Thoracic aorta (tissue), 2 donors: Measurements from ENCODE around the gene ZNF160. TPM values are rescaled to one million over a fixed set of nuclear protein-coding genes. Genes with fewer than 3 reads are reported as not detected.
A peak's percentile ranks its signal among the peaks of the same experiment; 100 is the strongest.
"Not testable (repeated sequence)": the region's sequence is repeated elsewhere in the genome, so short reads cannot be mapped to it uniquely, and the experiment has no call there.

ENCODE experiments used
- ATAC-seq: fragments of 150-250 bp; one replicate; pipeline ENCODE4 v1.8.0; 2017; ENCODE audit warnings: low read depth; ENCODE audit not compliant: insufficient number of reproducible peaks, low FRiP score
- DNase-seq: peaks from one replicate; pipeline ENCODE4 v3.0.0-alpha.2; 2020; ENCODE audit warnings: low spot score
- H3K27ac ChIP-seq, 2 donors: fragments of 200-600 bp; sonication (generic); 1 replicate in 1 of 2; 2 replicates in 1 of 2; pipeline ENCODE4 v1.5.1; 2016; ENCODE audit warnings: mild to moderate bottlenecking in 2 of 2, moderate library complexity in 2 of 2
- H3K27me3 ChIP-seq: fragments of 200-600 bp; sonication (generic); replicated peaks from 2 replicates; pipeline ENCODE4 v1.6.0; 2016; ENCODE audit warnings: mild to moderate bottlenecking; ENCODE audit not compliant: insufficient read depth
- H3K36me3 ChIP-seq: fragments of 200-600 bp; sonication (generic); one replicate; pipeline ENCODE4 v1.5.1; 2016
- H3K4me1 ChIP-seq, 2 donors: fragments of 200-600 bp; sonication (generic); 1 replicate in 1 of 2; 2 replicates in 1 of 2; pipeline versions ENCODE4 v1.5.1 to v1.6.0; 2016; ENCODE audit warnings: low read depth in 2 of 2, mild to moderate bottlenecking in 1 of 2; ENCODE audit not compliant: control insufficient read depth in 1 of 2
- H3K4me3 ChIP-seq: fragments of 200-600 bp; sonication (generic); 2 replicates; pipeline ENCODE4 v1.5.1; 2016; ENCODE audit warnings: mild to moderate bottlenecking
- H3K9me3 ChIP-seq: fragments of 200-600 bp; sonication (generic); 2 replicates; pipeline ENCODE4 v1.5.1; 2016
- CTCF ChIP-seq: fragments of 200-600 bp; sonication (generic); IDR thresholded peaks from one replicate; pipeline ENCODE4 v1.5.1; 2019; ENCODE audit warnings: antibody characterized with exemption
- total RNA-seq, 2 donors: library from RNA; depleted of rRNA; stranded (reverse); fragments of >200 nt; gene quantifications; one replicate each; pipeline versions ENCODE4 v1.1.0 to v1.2.3, GENCODE V29; 2016

The ZNF160 gene
- total RNA-seq, 2 donors from 2014 or later = 32.9 to 67.2 TPM

GRCh38 chr19:53045536-53045935, 57.7 kb downstream of the ZNF160 start:
- H3K27me3 ChIP-seq = no peaks in the 10 kb centered on the region
- TF ChIP-seq CTCF = no peak
- H3K27ac ChIP-seq = no peak overlapping the region

GRCh38 chr19:53041366-53041765, 61.9 kb downstream of the ZNF160 start:
- H3K27ac ChIP-seq = no peak overlapping the region
- H3K4me3 ChIP-seq = no peak overlapping the region
- no peak for ATAC-seq

More at GRCh38 chr19:53045536-53045935, 57.7 kb downstream of the ZNF160 start:
- no peak overlapping the region for H3K4me3 ChIP-seq
- H3K9me3 ChIP-seq = peaks cover 11% of the 10 kb centered on the region
- DNase-seq (no peak), ATAC-seq (no peak)
- H3K36me3 ChIP-seq = no peaks in the 10 kb centered on the region
- no peaks in the 10 kb centered on the region for H3K4me1 ChIP-seq

GRCh38 chr19:53037101-53038097, 65.8 kb downstream of the ZNF160 start:
- H3K4me3 ChIP-seq = peak overlapping the region; percentile 43

More at GRCh38 chr19:53041366-53041765, 61.9 kb downstream of the ZNF160 start:
- no peak for TF ChIP-seq CTCF
- no peaks in the 10 kb centered on the region for H3K36me3 ChIP-seq
- no peak for DNase-seq
- H3K4me1 ChIP-seq = no peaks in the 10 kb centered on the region
- H3K27me3 ChIP-seq = no peaks in the 10 kb centered on the region
- H3K9me3 ChIP-seq = peaks cover 11% of the 10 kb centered on the region

GRCh38 chr19:53034948-53035675, 68.1 kb downstream of the ZNF160 start:
- TF ChIP-seq CTCF = no peak
- no peak overlapping the region for H3K4me3 ChIP-seq
- no peaks in the 10 kb centered on the region for H3K27me3 ChIP-seq
- ATAC-seq (no peak), DNase-seq (no peak)
- peaks cover 11% of the 10 kb centered on the region for H3K9me3 ChIP-seq
- H3K27ac ChIP-seq = no peak overlapping the region
- no peaks in the 10 kb centered on the region for H3K36me3 ChIP-seq
- H3K4me1 ChIP-seq = no peaks in the 10 kb centered on the region

More at GRCh38 chr19:53037101-53038097, 65.8 kb downstream of the ZNF160 start:
- TF ChIP-seq CTCF = no peak
- Histone ChIP-seq H3K4me1 (no peaks in the 10 kb centered on the region), H3K27ac (no peak overlapping the region), H3K36me3 (no peaks in the 10 kb centered on the region), H3K9me3 (peaks cover 11% of the 10 kb centered on the region), H3K27me3 (no peaks in the 10 kb centered on the region)
- no peak for ATAC-seq
- DNase-seq = no peak

- Histone ChIP-seq H3K4me1 (no peaks in the 10 kb centered on the region), H3K4me3 (no peak overlapping the region), H3K27me3 (no peaks in the 10 kb centered on the region), H3K36me3 (no peaks in the 10 kb centered on the region), H3K9me3 (peaks cover 11% of the 10 kb centered on the region), H3K27ac (no peak overlapping the region)
- no peak for TF ChIP-seq CTCF
- DNase-seq (no peak), ATAC-seq (no peak)
Observed at GRCh38 chr19:53034054-53034453, 69.2 kb downstream of the ZNF160 start.

GRCh38 chr19:53028306-53028705, 74.9 kb downstream of the ZNF160 start:
- DNase-seq, H3K4me1 ChIP-seq, H3K9me3 ChIP-seq, H3K27ac ChIP-seq, H3K36me3 ChIP-seq, H3K4me3 ChIP-seq, H3K27me3 ChIP-seq, ATAC-seq: not testable (repeated sequence)
